Heart right ventricle (tissue), 16 donors: ENCODE data around the gene PPARG. TPM values are rescaled to one million over a fixed set of nuclear protein-coding genes. Genes with fewer than 3 reads are reported as not detected.

Source experiments
- ATAC-seq, 8 donors: fragments of 200-7000 bp; cut with Tn5 transposase; one replicate each; pipeline ENCODE4 v1.9.1; 2020; ENCODE audit warnings: mild to moderate bottlenecking in 8 of 8, moderate library complexity in 8 of 8, moderate number of reproducible peaks in 1 of 8
- DNase-seq, 2 donors: peaks; one replicate each; pipeline ENCODE4 v3.0.0-alpha.2; 2020
- H3K27ac ChIP-seq, 10 donors: fragments of 200-600 bp; sonication (generic) in 2 of 10; one replicate each; pipeline versions ENCODE4 v1.5.0 to v1.8.0; 2020 to 2022; ENCODE audit warnings: mild to moderate bottlenecking in 3 of 10
- H3K27me3 ChIP-seq, 7 donors: fragments of 200-600 bp; one replicate each; pipeline ENCODE4 v1.8.0; 2021 to 2022; ENCODE audit warnings: mild to moderate bottlenecking in 2 of 7
- H3K36me3 ChIP-seq, 9 donors: fragments of 200-600 bp; sonication (generic) in 1 of 9; one replicate each; pipeline versions ENCODE4 v1.5.0 to v1.8.0; 2020 to 2022; ENCODE audit warnings: mild to moderate bottlenecking in 2 of 9
- H3K4me1 ChIP-seq, 9 donors: fragments of 200-600 bp; sonication (generic) in 1 of 9; one replicate each; pipeline versions ENCODE4 v1.5.0 to v1.8.0; 2020 to 2022; ENCODE audit warnings: mild to moderate bottlenecking in 4 of 9
- H3K4me3 ChIP-seq, 10 donors: fragments of 200-600 bp; sonication (generic) in 2 of 10; one replicate each; pipeline versions ENCODE4 v1.5.0 to v1.8.0; 2020 to 2022; ENCODE audit warnings: mild to moderate bottlenecking in 7 of 10, moderate library complexity in 2 of 10
- H3K9me3 ChIP-seq, 11 donors: fragments of 200-600 bp in 10 of 11; sonication (generic) in 2 of 11; one replicate each; pipeline versions ENCODE4 v1.5.0 to v1.8.0; 2013 to 2022; ENCODE audit warnings: mild to moderate bottlenecking in 2 of 11, control low read depth in 1 of 11, moderate library complexity in 1 of 11
- CTCF ChIP-seq, 9 donors: fragments of 200-600 bp; sonication (generic) in 2 of 9; IDR thresholded peaks; one replicate each; pipeline versions ENCODE4 v1.5.0 to v1.8.0; 2021 to 2022; ENCODE audit warnings: antibody characterized with exemption in 9 of 9, mild to moderate bottlenecking in 5 of 9, moderate library complexity in 1 of 9
- WGBS, 2 donors: extraction: QIAGEN DNeasy Blood & Tissue Kit; methylation state at CpG; one replicate each; pipeline ENCODE4 v1.1.7; 2013; ENCODE audit warnings: inconsistent platforms in 1 of 2; 5-methylcytosine and 5-hydroxymethylcytosine counted together
- intact Hi-C, 10 donors: fragments of 100-400 bp; cut with DNase I; formaldehyde crosslinking; loops; one replicate each; pipeline versions ENCODE4 v1.11.1 to v1.14.2; 2022
- polyA plus RNA-seq, 2 donors: library from polyadenylated mRNA; stranded (reverse); fragments of 200-250 nt; gene quantifications; one replicate each; pipeline ENCODE4 v1.2.3, GENCODE V29; 2013
- total RNA-seq, 10 donors: library from RNA; stranded (reverse); fragmentation: NEBNext Ultra II Directional in 3 of 10; extraction: Animal tissue kit (Norgen Biotek cat#: 25700) in 3 of 10; gene quantifications; one replicate each; pipeline versions ENCODE4 v1.2.1 to v1.2.4, GENCODE V29; 2021 to 2023
- donor health status: Arrhythmogenic right ventricular cardiomyopathy.
- donor health status: ischemic (EF 13 %, LVEDD 7.1; RV severe dilation, severe dysfunction).
- donor health status: healthy with polysubstance abuse.
- donor health status: DM: no; HTN: yes; CAD: no.
- donor health status: DM: no; HTN: no; CAD: no.
- donor health status: ischemic (EF 25% LVEDD 6.9; RV normal size, moderate dysfunction).
- donor health status: ischemic (EF 25% LVEDD 5.7; RV mildly dilated, moderate dysfunction).
- donor health status: healthy.
- donor health status: DM: yes; HTN: yes; CAD: no.
- donor health status: Ischemic cardiomyopathy.
- donor health status: ischemic (EF 35%, LVEDD 5.7; RV mildly dilated, moderate dysfunction).
- donor health status: nonischemic (EF 11% LVEDD 7.7; RV severe dilation, severe dysfunction).
- donor health status: DM: yes; HTN: yes; CAD: no.
- donor health status: PGD.
- donor health status: ischemic (EF 29% LVEDD 5.4; RV normal size, mild dysfunction).
- donor health status: nonischemic (EF 23%, LVEDD 6.1; RV moderate dilation, normal function).

The PPARG gene
- total and polyA plus RNA-seq, 12 donors, result 10.8 to 31.5 (median 14.6) TPM

DNA sequence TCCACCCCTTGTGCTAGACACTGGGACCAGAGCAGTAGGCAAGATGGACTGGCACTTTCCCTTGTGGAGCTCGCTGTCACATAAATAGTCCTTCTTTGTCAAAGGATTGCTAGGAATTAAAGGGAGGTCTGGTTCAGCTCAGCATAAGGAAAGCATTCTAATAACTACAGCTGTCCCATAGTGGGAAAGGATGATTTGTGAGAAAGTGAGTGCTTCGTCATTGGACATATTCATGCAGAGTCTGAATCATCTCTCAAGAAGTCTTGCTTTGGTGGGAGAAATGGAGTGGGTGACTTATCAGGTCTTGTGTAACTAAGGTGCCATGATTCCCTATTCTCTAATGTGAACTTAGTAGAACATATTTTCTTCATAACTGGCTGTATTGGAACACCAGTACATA, 14.7 kb downstream of the PPARG start:
- 91 to 94% methylated on average over 2 of the region's 2 CpGs for WGBS, 2 donors
- H3K36me3 ChIP-seq, result no peaks in the 10 kb centered on the region
- TF ChIP-seq CTCF (IDR thresholded peaks at IDR 0.05), result no peak
- no peak overlapping the region for H3K27ac ChIP-seq
- H3K4me1 ChIP-seq, result peaks cover 0 to 42% (median 0%) of the 10 kb centered on the region in 9 donors
- ATAC-seq (peak in 1 of 8 donors; percentile 35), DNase-seq (no peak)
- intact Hi-C loops, result no loop called here
- no peaks in the 10 kb centered on the region for H3K9me3 ChIP-seq
- no peaks in the 10 kb centered on the region for H3K27me3 ChIP-seq
- H3K4me3 ChIP-seq, result no peak overlapping the region

DNA sequence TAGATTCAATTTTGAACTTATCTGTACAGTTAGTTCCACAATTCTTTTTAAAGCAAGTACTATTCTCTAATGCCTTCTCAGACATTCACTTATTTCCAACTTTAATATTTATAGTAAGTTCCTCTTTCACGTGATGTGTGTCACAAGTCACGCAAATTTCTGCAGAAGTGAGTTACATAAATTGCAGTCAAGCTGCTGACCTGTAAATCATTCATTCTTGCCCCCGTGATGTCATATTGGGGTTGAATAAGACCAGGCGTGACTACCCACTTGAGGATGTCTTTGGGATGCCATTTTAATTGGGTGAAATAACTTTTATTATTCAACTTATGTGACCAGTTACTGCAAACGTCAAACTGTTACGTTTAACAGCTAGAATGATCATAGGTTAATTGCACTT, 15.1 kb downstream of the PPARG start:
- WGBS, 2 donors, result 82 to 90% methylated on average over 6 of the region's 6 CpGs
- ATAC-seq (no peak), DNase-seq (no peak)
- Histone ChIP-seq H3K36me3 (no peaks in the 10 kb centered on the region), H3K27ac (no peak overlapping the region), H3K27me3 (no peaks in the 10 kb centered on the region), H3K4me1 (peaks cover 0 to 44% (median 0%) of the 10 kb centered on the region in 9 donors), H3K4me3 (no peak overlapping the region), H3K9me3 (no peaks in the 10 kb centered on the region)
- intact Hi-C loops, result no loop called here
- no peak for TF ChIP-seq CTCF (IDR thresholded peaks at IDR 0.05)

DNA sequence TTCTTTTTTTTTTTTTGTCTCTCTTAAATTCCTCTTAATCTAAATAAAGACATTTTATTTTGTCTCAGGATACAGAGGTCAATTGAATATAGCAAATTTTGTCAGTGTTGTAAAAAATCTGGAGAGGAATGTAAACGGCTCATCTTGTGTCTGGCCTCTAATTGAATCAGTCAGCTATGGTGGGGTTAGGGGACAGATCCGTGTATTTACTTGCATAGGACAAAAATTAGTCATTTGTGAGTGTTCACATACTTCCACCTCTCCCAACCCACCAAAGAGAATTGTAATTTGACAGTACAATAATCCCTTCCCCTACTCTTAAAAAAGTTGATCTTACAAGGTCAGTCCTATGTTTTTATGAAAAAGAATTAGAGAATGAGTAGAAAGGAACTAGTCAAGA, 18.3 kb downstream of the PPARG start:
- no peaks in the 10 kb centered on the region for H3K9me3 ChIP-seq
- no peak for DNase-seq
- intact Hi-C loops, result no loop called here

GRCh38 chr3:12308517-12308916, 19.6 kb downstream of the PPARG start:
- intact Hi-C loops, result no loop called here
- Histone ChIP-seq H3K4me3 (no peak overlapping the region), H3K27ac (no peak overlapping the region), H3K9me3 (no peaks in the 10 kb centered on the region), H3K4me1 (peaks cover 0 to 40% (median 0%) of the 10 kb centered on the region in 9 donors), H3K36me3 (no peaks in the 10 kb centered on the region), H3K27me3 (no peaks in the 10 kb centered on the region)
- TF ChIP-seq CTCF (IDR thresholded peaks at IDR 0.05), result no peak
- DNase-seq, result no peak
- no peak for ATAC-seq

More for the DNA sequence above, 18.3 kb downstream of the PPARG start:
- Histone ChIP-seq H3K4me3 (no peak overlapping the region), H3K36me3 (no peaks in the 10 kb centered on the region), H3K4me1 (peaks cover 0 to 50% (median 0%) of the 10 kb centered on the region in 9 donors), H3K27me3 (no peaks in the 10 kb centered on the region), H3K27ac (no peak overlapping the region)
- ATAC-seq, result no peak
- no peak for TF ChIP-seq CTCF (IDR thresholded peaks at IDR 0.05)
- WGBS, 2 donors, result 89% methylated on average over 2 of the region's 2 CpGs
